Astrocyte (in vitro differentiated cells and primary cell): Measurements from ENCODE around the gene PDIA5.

Source experiments
- EZH2 ChIP-seq: IDR thresholded peaks from 2 replicates; pipeline ENCODE4 v1.6.1; 2012; ENCODE audit warnings: mild to moderate bottlenecking, low read length, inconsistent platforms; ENCODE audit not compliant: insufficient read depth
- TF ChIP-seq, protein P1 (sequence below): IDR thresholded peaks from 2 replicates; pipeline ENCODE4 v1.5.1; 2011; ENCODE audit warnings: low read depth, mild to moderate bottlenecking, inconsistent platforms, low read length, moderate library complexity; ENCODE audit not compliant: insufficient read depth

DNA sequence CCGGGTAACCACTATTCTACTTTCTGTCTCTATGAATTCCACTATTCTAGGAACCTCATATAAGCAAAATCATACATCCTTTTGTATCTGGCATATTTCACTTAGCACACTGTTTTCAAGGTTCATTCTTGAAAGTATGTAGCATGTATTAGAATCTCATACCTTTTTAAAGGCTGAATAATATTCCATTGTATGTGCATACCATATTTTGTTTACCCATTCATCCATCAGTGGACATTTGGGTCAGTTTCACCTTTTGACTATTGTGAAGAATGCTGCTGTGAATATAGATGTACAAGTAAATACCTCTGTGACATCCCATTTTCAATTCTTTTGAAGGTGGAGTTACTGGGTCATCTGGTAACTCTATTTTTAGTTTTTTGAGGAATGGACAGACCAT is 98.3 kb downstream of the PDIA5 start:
- TF ChIP-seq EZH2: no peak
- TF ChIP-seq, protein P1, sequence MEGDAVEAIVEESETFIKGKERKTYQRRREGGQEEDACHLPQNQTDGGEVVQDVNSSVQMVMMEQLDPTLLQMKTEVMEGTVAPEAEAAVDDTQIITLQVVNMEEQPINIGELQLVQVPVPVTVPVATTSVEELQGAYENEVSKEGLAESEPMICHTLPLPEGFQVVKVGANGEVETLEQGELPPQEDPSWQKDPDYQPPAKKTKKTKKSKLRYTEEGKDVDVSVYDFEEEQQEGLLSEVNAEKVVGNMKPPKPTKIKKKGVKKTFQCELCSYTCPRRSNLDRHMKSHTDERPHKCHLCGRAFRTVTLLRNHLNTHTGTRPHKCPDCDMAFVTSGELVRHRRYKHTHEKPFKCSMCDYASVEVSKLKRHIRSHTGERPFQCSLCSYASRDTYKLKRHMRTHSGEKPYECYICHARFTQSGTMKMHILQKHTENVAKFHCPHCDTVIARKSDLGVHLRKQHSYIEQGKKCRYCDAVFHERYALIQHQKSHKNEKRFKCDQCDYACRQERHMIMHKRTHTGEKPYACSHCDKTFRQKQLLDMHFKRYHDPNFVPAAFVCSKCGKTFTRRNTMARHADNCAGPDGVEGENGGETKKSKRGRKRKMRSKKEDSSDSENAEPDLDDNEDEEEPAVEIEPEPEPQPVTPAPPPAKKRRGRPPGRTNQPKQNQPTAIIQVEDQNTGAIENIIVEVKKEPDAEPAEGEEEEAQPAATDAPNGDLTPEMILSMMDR: no peak
